GM21528 (cell line): ENCODE measurements around the gene KRT73.

Experiments
- ATAC-seq: cut with Tn5 transposase; IDR thresholded peaks from one replicate; pipeline ENCODE4 v1.9.1; 2021; ENCODE audit warnings: mild to moderate bottlenecking, moderate library complexity; ENCODE audit not compliant: unreplicated experiment, low FRiP score

The KRT73 gene

GRCh38 chr12:52618216-52618615, at the start of gene KRT73:
Gene KRT73 (minus strand): TSS chr12:52618559. CDS start chr12:52618524, 35 bp downstream.
- ATAC-seq, result no peak

DNA sequence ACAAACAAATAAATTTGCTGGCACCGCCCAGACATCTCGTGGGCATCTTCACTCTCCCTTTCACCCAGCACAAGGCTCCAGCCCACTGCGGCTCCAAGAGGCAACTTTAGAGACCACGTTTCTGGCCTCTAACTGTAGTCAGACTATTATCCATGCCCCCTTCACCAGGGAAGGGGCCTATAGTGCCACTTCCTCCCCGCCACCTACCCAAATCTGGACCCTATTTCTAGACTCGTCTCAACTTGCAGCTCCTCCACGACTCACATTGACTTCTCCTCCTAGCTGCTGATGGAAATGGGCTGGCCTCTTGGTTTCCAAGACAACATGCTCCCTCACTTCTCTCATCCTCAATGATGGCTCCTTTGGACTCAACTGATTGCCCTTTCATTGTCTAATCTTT, 49.6 kb upstream of the KRT73 start:
- no peak for ATAC-seq

DNA sequence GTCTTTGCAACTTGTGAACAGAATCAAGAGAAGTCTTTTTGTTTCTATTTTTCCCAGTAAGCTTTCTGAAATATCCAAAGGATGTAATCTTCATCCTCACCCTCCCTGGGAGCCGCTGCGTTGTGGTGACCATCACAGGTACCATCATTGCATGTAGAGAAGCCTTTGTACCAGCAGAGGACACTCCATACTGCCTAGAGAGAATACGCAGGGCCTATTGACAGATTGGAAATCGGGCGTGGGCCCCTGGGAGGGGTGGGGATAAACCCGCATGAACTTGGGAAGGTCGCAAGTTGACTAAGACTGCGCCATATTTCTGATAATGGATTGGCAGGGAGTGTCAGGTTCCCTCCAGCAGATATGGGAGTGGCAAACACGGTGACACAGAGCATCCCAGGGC, 49.1 kb upstream of the KRT73 start:
- ATAC-seq, result no peak

GRCh38 chr12:52666471-52666870, 48.1 kb upstream of the KRT73 start:
- no peak for ATAC-seq

- no peak for ATAC-seq
These were observed 45.1 kb upstream of the KRT73 start for GRCh38 chr12:52663420-52663819.

DNA sequence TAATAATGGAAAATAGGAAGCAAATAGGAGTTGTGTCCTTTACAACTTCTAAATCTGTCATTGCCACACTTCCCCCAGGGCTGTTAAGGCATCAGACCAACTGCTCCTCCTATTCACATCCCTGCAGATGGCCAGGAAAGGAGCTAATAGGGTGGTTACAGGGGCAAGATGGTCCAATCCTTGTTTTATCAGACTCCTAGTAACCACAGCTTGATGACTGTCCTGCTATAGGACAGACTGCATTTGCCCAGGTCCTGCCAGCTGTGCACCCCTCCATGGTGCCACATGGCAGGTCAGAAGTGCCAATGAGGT, 44.5 kb upstream of the KRT73 start:
- no peak for ATAC-seq

DNA sequence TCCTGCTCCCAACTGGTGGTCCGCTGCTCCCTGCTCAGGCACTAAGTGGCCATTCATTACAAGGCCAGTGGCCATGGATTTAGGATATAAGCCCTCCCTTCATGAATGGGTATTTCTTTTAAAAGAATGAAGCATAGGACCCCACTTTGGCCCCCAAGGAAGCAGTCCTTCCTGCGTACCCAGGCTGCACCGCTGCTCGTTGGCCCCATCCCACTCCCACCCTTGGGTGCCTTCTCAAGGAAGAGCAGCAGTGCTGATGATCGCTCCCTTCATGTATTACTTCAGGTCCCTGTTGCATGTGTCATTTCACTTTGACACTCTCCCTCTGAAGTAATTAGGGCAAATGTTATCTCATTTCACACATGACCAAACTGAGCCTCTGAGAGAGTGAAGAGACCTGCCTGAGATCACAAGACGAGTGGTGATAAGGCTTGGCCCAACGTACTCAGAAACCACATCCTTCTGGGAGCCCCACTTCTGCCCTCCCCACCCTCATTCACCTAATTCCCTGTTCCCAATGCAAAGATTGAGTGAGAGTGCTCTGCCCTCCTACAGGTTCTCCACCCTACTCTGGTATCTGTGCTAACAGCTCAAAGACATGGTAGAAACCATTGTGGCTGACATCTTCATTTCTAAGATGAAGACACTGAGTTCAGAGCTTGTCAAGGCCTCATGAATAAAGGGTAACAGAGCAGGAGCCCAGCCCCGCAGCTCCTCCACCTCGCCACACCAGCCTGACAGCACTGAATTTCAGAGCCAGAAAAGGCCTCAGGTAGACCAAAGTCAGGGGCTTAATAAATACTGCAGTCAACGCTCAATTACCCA, 43.9 kb upstream of the KRT73 start:
- ATAC-seq, result no peak

DNA sequence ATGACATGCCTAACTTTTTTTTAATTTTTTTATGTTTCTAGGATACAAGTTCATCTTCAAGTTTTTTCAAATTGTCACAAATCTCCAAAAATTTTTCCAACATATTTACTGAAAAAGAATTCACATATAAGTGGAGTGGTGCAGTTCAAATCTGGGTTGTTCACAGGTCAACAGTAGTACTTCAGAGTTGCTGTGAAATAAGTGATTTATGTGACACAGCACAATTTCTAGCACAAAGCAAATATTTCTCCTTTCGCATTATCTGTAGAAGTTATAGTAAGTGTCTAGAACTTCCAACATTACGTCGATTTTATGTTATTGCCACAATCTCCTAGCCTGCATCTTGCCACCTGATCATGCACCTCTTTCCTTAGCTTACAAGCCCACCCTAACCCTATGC, 43.3 kb upstream of the KRT73 start:
- ATAC-seq, result no peak

DNA sequence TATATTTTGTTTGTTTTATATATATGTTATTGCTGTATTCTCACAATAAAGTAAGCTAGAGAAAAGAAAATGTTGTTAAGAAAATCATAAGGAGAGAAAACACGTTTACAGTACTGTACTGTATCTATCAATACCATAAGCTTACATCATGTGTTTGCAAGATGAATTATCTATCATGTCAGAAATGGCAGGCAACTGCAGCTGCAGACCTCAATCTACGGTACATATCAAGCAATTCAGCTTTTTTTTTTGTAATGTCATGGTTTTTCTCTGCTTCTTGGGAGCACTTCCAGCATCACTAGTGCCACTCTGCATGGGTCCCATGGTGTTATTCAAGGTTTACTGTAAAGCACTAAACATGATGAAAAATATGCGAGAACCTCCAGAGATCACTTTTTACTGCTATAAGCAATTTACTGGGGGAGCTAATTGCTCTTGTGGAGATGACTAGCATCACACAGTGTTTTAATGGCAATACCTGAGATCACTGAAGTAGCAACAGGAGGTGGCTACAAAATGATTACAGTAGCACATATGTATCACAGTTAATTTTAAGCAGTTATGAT, 42.7 kb upstream of the KRT73 start:
- ATAC-seq, result no peak

DNA sequence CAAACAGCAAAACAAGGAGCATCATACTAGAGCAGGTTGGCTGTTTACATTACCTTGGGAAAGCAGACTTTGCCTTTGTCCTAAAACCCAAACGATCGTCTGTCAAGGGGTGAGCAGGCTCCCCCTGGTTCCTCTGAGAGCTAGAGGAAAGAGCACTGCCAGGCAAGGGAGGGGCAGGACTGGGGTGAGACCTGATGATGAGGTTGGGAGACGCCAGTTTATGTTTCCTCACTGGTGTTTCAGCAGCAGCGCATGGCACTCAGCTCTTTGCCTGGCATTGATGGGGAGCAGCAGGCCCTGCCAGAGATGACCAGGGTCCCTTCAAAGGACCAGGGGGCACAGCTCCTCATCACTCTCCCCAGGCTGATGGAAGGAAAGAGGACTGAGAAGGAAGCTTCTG, 41.6 kb upstream of the KRT73 start:
- ATAC-seq, result no peak

DNA sequence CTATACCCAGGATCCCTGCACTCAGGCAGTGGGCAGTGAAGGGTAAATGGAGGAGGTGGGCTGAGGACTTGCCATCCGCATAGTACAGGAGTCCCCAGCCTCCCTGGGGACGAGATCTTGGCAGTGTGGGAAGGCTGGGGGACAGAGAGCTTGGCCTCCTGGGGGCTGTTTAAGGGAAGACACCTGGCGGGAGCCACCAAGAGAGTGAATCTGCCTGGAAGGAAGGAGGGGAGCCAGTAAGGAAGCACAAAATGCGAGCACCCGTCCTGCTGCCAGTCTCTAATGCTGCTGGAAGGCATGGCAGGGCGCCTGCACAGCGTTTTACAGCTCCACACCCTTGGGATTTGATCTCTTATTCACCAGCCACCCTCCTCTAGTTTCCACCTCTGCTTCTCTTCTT, 41.0 kb upstream of the KRT73 start:
- ATAC-seq, result no peak

- no peak for ATAC-seq
These were observed 39.8 kb upstream of the KRT73 start for GRCh38 chr12:52658196-52658595.

DNA sequence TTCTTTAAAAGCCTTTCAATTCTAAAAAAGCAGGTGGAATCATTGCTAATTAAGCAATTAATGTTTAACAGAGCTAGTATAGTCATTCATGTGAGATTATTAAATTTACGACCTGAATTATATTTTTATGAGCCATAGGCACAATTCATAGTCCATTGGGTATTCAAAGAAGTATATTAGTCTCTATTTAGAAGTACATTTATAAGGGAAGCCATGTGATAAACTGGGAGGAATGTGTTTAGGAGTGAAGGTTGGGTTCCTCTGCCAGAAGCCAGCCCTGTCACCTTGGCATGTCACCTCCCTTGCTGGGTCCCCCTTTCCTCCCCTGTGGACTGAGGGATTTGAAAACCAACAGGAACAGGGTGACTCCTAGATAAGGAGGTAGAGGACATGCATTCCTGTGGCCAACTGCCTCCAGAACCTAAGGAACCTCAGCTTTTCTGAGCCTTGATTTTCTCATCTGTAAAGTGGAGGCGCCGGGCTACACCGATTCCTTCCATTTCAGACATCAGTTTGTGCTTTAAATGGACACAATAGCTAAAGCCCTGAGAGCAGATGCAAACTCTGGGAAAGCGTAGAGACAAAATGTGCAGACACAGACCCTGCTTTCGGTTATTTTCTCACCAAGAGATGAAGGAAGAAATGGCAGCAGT, 39.0 kb upstream of the KRT73 start:
- ATAC-seq, result no peak

GRCh38 chr12:52656616-52657015, 38.3 kb upstream of the KRT73 start:
- no peak for ATAC-seq

GRCh38 chr12:52655720-52656124, 37.4 kb upstream of the KRT73 start:
- ATAC-seq, result no peak

GRCh38 chr12:52655251-52655650, 36.9 kb upstream of the KRT73 start:
- ATAC-seq, result no peak

GRCh38 chr12:52651726-52652261, 33.4 kb upstream of the KRT73 start, which contains the start of gene KRT2:
Gene KRT2 (minus strand): TSS chr12:52652211. CDS start chr12:52652142, 69 bp downstream.
- no peak for ATAC-seq

- no peak for ATAC-seq
These were observed 32.2 kb upstream of the KRT73 start for GRCh38 chr12:52650520-52651081.

DNA sequence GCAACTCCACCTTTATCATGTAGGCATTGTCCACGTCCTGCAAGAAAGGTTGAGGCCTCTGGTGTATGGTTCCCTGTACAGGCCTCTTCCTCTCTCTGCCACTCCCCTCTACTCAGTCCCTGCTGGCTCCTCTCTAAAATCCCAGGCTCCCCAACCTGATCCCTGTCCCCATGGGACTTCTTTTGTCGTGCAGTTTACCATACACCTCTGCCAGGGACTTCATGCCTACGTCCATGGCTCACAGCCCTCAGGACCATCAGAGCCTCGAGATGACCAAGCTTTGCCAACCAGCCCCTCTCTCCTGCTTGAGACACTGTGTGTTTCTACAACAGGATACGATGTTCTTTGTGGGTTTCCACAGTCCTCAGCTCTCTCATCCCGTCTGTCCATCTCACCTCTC, 30.7 kb upstream of the KRT73 start:
- ATAC-seq, result no peak

GRCh38 chr12:52648012-52648550, 29.7 kb upstream of the KRT73 start:
- no peak for ATAC-seq

DNA sequence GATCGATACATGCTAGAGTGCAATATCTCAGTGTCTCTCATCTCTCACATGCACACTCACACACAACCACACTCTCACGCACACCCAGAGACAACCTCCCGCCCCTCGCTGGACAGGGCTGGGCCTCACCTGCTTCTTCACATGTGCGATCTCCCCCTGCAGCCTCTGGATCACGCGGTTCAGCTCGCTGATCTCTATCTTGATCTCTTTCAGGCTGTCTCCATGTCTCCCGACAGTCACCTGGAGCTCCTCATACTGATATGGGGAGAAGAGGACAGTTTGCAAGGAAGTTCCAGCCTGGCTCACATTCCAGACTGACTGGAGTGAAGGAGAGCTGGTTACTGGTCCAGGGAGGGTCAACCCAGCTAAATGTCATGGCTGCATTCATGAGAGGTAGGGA, 29.2 kb upstream of the KRT73 start:
- no peak for ATAC-seq
